SK-N-SH (cell line): ENCODE results near the gene GALNT13. TPM values are rescaled to one million over a fixed set of nuclear protein-coding genes. Genes with fewer than 3 reads are reported as not detected.

ENCODE experiments used
- CTCF ChIA-PET: fragments of 300-600, 350-600 bp; formaldehyde crosslinking; extraction: SDS; loops from one replicate; lab custom pipeline; 2021; lab: Yijun Ruan, JAX
- POLR2A ChIA-PET: fragments of 350-600 bp; sonication (Branson Sonifier 250); formaldehyde crosslinking; extraction: SDS; loops from one replicate; lab custom pipeline; 2020; ENCODE audit warnings: antibody characterized with exemption, inconsistent platforms; lab: Yijun Ruan, JAX
- DNase-seq: peaks from one replicate; pipeline ENCODE4 v3.0.0; 2012
- H2AFZ ChIP-seq: fragments of 200-600 bp; sonication (generic); 2 replicates; pipeline ENCODE4 v1.8.1; 2016; ENCODE audit warnings: antibody characterized with exemption, mild to moderate bottlenecking, low read depth
- H3F3A ChIP-seq: fragments of 200-600 bp; sonication (generic); replicated peaks from 2 replicates; pipeline ENCODE3; 2016; ENCODE audit warnings: antibody characterized with exemption, mild to moderate bottlenecking; ENCODE audit not compliant: insufficient read depth
- H3K27ac ChIP-seq, 2 experiments: fragments of 200-500 bp in 1 of 2; fragments of 200-600 bp in 1 of 2; sonication (Bioruptor generic) in 1 of 2; sonication (generic), shearing (Covaris generic) in 1 of 2; 2 replicates each; pipeline versions ENCODE4 v1.5.1 to v1.6.1; 2014 to 2016; ENCODE audit warnings: low read depth in 2 of 2, inconsistent platforms in 1 of 2, low read length in 1 of 2, mild to moderate bottlenecking in 1 of 2, mixed read lengths in 1 of 2
- H3K27me3 ChIP-seq: fragments of 200-600 bp; sonication (generic), shearing (Covaris generic); 2 replicates; pipeline ENCODE4 v1.6.1; 2016; ENCODE audit warnings: mixed run types; ENCODE audit not compliant: insufficient read depth
- H3K36me3 ChIP-seq, 2 experiments: fragments of 200-500 bp in 1 of 2; fragments of 200-600 bp in 1 of 2; sonication (Bioruptor generic) in 1 of 2; sonication (generic) in 1 of 2; replicated peaks in 1 of 2; 2 replicates each; pipeline versions ENCODE3 to v1.5.1; 2014 to 2016; ENCODE audit warnings: low read length in 1 of 2, mild to moderate bottlenecking in 1 of 2; ENCODE audit not compliant: insufficient read depth in 2 of 2, control insufficient read depth in 1 of 2
- H3K4me1 ChIP-seq, 2 experiments: fragments of 200-500 bp in 1 of 2; fragments of 200-600 bp in 1 of 2; sonication (Bioruptor generic) in 1 of 2; sonication (generic), shearing (Covaris generic) in 1 of 2; 2 replicates each; pipeline versions ENCODE4 v1.5.1 to v1.6.1; 2014 to 2016; ENCODE audit warnings: low read depth in 1 of 2, low read length in 1 of 2, mixed run types in 1 of 2; ENCODE audit not compliant: insufficient read depth in 2 of 2, control insufficient read depth in 1 of 2
- H3K4me2 ChIP-seq: fragments of 200-600 bp; sonication (generic), shearing (Covaris generic); 2 replicates; pipeline ENCODE4 v1.6.1; 2017; ENCODE audit warnings: mixed run types
- H3K4me3 ChIP-seq, 2 experiments: fragments of 200-500 bp in 1 of 2; fragments of 200-600 bp in 1 of 2; sonication (Bioruptor generic) in 1 of 2; sonication (generic), shearing (Covaris generic) in 1 of 2; 2 replicates each; pipeline versions ENCODE4 v1.5.1 to v1.8.1; 2014 to 2016; ENCODE audit warnings: low read depth in 2 of 2, inconsistent platforms in 1 of 2, low read length in 1 of 2, mild to moderate bottlenecking in 1 of 2, mixed read lengths in 1 of 2, moderate library complexity in 1 of 2
- H3K79me2 ChIP-seq: fragments of 200-600 bp; sonication (generic); 2 replicates; pipeline ENCODE4 v1.8.1; 2017; ENCODE audit warnings: mild to moderate bottlenecking; ENCODE audit not compliant: insufficient read depth
- H3K9ac ChIP-seq: fragments of 200-600 bp; sonication (generic); 2 replicates; pipeline ENCODE4 v1.6.1; 2017; ENCODE audit warnings: mixed run types
- H3K9me2 ChIP-seq: fragments of 200-600 bp; sonication (generic); 2 replicates; pipeline ENCODE4 v1.6.1; 2017; ENCODE audit warnings: mixed run types
- H3K9me3 ChIP-seq: fragments of 200-600 bp; sonication (generic); 2 replicates; pipeline ENCODE4 v1.6.1; 2017; ENCODE audit warnings: mixed run types, mild to moderate bottlenecking, moderate library complexity
- H4K20me1 ChIP-seq: fragments of 200-600 bp; sonication (generic); 2 replicates; pipeline ENCODE4 v1.6.1; 2017; ENCODE audit warnings: mild to moderate bottlenecking, mixed run types; ENCODE audit not compliant: insufficient read depth
- ELF1 ChIP-seq: IDR thresholded peaks from 2 replicates; pipeline ENCODE4 v1.4.0; 2012
- FOXJ3 ChIP-seq: sonication (generic); formaldehyde crosslinking; IDR thresholded peaks from 2 replicates; pipeline ENCODE4 v1.5.1; 2020; ENCODE audit warnings: mild to moderate bottlenecking, missing genetic modification reagents
- GATA2 ChIP-seq: sonication (generic); formaldehyde crosslinking; IDR thresholded peaks from 2 replicates; pipeline ENCODE4 v1.5.0; 2020; ENCODE audit warnings: mild to moderate bottlenecking, missing genetic modification reagents
- NRF1 ChIP-seq: IDR thresholded peaks from 2 replicates; pipeline ENCODE4 v1.6.1; 2012; ENCODE audit warnings: low read depth, mild to moderate bottlenecking, low read length
- TEAD4 ChIP-seq: IDR thresholded peaks from 2 replicates; pipeline ENCODE4 v1.4.0; 2012; ENCODE audit warnings: mild to moderate bottlenecking, borderline replicate concordance; ENCODE audit not compliant: insufficient read depth
- YY1 ChIP-seq: IDR thresholded peaks from 2 replicates; pipeline ENCODE4 v1.4.0; 2012; ENCODE audit warnings: low read depth, mild to moderate bottlenecking
- WGBS: methylation state at CpG from one replicate; pipeline ENCODE4 v1.1.6; 2017; ENCODE audit warnings: low lambda C conversion rate; 5-methylcytosine and 5-hydroxymethylcytosine counted together
- polyA plus RNA-seq, 3 experiments: library from polyadenylated mRNA; depleted of rRNA; stranded (reverse); fragments of >200 nt; gene quantifications; 2 replicates each; pipeline ENCODE4 v1.2.3, GENCODE V29; 2012
- TF ChIP-seq, protein P1 (sequence below): IDR thresholded peaks from 2 replicates; pipeline ENCODE4 v1.4.0; 2012; ENCODE audit warnings: low read depth, borderline replicate concordance
- TF ChIP-seq, protein P2 (sequence below): IDR thresholded peaks from 2 replicates; pipeline ENCODE4 v1.6.1; 2012; ENCODE audit warnings: mild to moderate bottlenecking, low read depth, low read length, moderate library complexity
- TF ChIP-seq, protein P3 (sequence below): fragments of 150-350 bp; IDR thresholded peaks from 2 replicates; pipeline ENCODE4 v1.6.1; 2017; ENCODE audit warnings: antibody characterized with exemption, low read length, low read depth, borderline replicate concordance

Gene GALNT13
- polyA plus RNA-seq, 1 of the 3 experiments (the other 2 are of a cell fraction) = 0.33 TPM

DNA sequence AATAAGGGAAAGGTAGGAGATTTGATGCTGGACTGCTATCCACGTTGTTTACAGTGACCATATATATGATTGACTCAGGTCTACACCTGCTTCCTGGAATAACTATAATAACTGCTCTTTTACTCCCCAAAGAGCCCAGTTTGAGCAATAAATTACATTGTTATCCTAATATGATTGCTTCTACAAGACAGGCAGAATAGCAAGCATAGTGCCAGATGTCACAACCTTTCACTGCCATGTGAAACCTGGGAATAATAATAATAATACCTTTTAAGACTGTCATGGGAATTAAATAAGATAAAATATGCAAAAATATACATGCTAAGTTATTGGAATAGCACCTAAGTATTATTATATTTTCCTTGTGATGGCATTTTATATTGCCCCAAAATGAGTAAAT is 298.7 kb downstream of the GALNT13 start:
- Histone ChIP-seq H3K4me1 (no peaks in the 10 kb centered on the region; a peak in 1 of 4 replicates), H3K9me2 (no peaks in the 10 kb centered on the region), H2AFZ (no peak overlapping the region), H4K20me1 (no peaks in the 10 kb centered on the region), H3K36me3 (no peaks in the 10 kb centered on the region), H3K4me2 (no peak overlapping the region), H3K27me3 (no peaks in the 10 kb centered on the region), H3K79me2 (no peaks in the 10 kb centered on the region; the same call in 1 of the 2 replicates), H3K9me3 (no peaks in the 10 kb centered on the region), H3K27ac (no peak overlapping the region), H3F3A (no peaks in the 10 kb centered on the region), H3K4me3 (no peak overlapping the region), H3K9ac (no peak overlapping the region)
- no peak for TF ChIP-seq NRF1
- no peak for TF ChIP-seq ELF1
- TF ChIP-seq GATA2 = no peak
- TF ChIP-seq, protein P1, sequence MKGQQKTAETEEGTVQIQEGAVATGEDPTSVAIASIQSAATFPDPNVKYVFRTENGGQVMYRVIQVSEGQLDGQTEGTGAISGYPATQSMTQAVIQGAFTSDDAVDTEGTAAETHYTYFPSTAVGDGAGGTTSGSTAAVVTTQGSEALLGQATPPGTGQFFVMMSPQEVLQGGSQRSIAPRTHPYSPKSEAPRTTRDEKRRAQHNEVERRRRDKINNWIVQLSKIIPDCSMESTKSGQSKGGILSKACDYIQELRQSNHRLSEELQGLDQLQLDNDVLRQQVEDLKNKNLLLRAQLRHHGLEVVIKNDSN = no peak
- TF ChIP-seq FOXJ3 (CRISPR knock-in tag) = no peak
- TF ChIP-seq, protein P2, sequence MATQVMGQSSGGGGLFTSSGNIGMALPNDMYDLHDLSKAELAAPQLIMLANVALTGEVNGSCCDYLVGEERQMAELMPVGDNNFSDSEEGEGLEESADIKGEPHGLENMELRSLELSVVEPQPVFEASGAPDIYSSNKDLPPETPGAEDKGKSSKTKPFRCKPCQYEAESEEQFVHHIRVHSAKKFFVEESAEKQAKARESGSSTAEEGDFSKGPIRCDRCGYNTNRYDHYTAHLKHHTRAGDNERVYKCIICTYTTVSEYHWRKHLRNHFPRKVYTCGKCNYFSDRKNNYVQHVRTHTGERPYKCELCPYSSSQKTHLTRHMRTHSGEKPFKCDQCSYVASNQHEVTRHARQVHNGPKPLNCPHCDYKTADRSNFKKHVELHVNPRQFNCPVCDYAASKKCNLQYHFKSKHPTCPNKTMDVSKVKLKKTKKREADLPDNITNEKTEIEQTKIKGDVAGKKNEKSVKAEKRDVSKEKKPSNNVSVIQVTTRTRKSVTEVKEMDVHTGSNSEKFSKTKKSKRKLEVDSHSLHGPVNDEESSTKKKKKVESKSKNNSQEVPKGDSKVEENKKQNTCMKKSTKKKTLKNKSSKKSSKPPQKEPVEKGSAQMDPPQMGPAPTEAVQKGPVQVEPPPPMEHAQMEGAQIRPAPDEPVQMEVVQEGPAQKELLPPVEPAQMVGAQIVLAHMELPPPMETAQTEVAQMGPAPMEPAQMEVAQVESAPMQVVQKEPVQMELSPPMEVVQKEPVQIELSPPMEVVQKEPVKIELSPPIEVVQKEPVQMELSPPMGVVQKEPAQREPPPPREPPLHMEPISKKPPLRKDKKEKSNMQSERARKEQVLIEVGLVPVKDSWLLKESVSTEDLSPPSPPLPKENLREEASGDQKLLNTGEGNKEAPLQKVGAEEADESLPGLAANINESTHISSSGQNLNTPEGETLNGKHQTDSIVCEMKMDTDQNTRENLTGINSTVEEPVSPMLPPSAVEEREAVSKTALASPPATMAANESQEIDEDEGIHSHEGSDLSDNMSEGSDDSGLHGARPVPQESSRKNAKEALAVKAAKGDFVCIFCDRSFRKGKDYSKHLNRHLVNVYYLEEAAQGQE = no peak
- TF ChIP-seq YY1 = no peak
- ChIA-PET CTCF (no interaction called here), POLR2A (no interaction called here)
- no peak for DNase-seq
- 31% methylated on average over 1 of the region's 1 CpG for WGBS

DNA sequence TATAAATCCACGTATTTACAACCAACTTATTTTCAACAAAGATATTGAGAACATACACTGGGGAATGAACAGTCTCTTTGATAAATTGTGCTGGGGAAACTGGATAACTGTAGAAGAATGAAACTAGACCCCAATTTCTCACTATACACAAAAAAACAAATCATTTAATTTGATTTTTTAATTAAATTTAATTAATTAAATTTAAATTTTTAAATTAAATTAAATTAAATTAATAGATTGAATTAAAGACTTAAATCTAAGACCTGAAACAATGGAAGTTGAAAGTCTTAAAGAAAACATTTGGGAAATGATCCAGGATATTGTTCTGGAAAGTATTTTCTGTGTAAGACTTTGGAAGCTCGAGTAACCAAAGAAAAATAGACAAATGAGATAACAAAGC is 301.4 kb downstream of the GALNT13 start:
- CTCF ChIA-PET = no interaction called here
- H3K4me2 ChIP-seq = no peak overlapping the region
- H3K9me3 ChIP-seq = no peaks in the 10 kb centered on the region
- H3K79me2 ChIP-seq = no peaks in the 10 kb centered on the region; the same call in 1 of the 2 replicates
- DNase-seq = no peak
- no peaks in the 10 kb centered on the region for H3K27me3 ChIP-seq
- no peak overlapping the region for H3K4me3 ChIP-seq
- H3K27ac ChIP-seq = no peak overlapping the region
- TF ChIP-seq, protein P3, sequence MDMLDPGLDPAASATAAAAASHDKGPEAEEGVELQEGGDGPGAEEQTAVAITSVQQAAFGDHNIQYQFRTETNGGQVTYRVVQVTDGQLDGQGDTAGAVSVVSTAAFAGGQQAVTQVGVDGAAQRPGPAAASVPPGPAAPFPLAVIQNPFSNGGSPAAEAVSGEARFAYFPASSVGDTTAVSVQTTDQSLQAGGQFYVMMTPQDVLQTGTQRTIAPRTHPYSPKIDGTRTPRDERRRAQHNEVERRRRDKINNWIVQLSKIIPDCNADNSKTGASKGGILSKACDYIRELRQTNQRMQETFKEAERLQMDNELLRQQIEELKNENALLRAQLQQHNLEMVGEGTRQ = no peak
- TF ChIP-seq TEAD4 = no peak
- no peak overlapping the region for H3K9ac ChIP-seq
- H4K20me1 ChIP-seq = no peaks in the 10 kb centered on the region
- no peaks in the 10 kb centered on the region for H3F3A ChIP-seq
- no peaks in the 10 kb centered on the region; a peak in 1 of 4 replicates for H3K4me1 ChIP-seq
- no peaks in the 10 kb centered on the region for H3K9me2 ChIP-seq
- WGBS = 33% methylated on average over 2 of the region's 2 CpGs
- H3K36me3 ChIP-seq = no peaks in the 10 kb centered on the region
- POLR2A ChIA-PET = no interaction called here
- H2AFZ ChIP-seq = no peak overlapping the region
